SU-DHL-6 (cell line): ENCODE results near the gene SFXN2.

Source experiments
- CTCF ChIP-seq: fragments of 200-600 bp; sonication (generic); IDR thresholded peaks from one replicate; pipeline ENCODE4 v1.5.1; 2017; ENCODE audit warnings: antibody characterized with exemption, mild to moderate bottlenecking, low read length, moderate library complexity; ENCODE audit not compliant: insufficient read depth, poor library complexity, severe bottlenecking
- EZH2phosphoT487 ChIP-seq: fragments of 200-600 bp; sonication (generic), shearing (Covaris generic); conservative IDR thresholded peaks from 2 replicates; pipeline ENCODE4 v1.6.1; 2018; ENCODE audit warnings: mild to moderate bottlenecking, antibody characterized with exemption, low read length, moderate library complexity, mixed read lengths

- TF ChIP-seq CTCF (no peak), EZH2phosphoT487 (no peak)
Observed at GRCh38 chr10:102743078-102743587, 28.7 kb downstream of the SFXN2 start.
